GM12865 (cell line): ENCODE measurements around the gene MAP4K2.

Source experiments
- DNase-seq: peaks from one replicate; pipeline ENCODE4 v3.0.0; 2010; ENCODE audit warnings: low read depth
- H3K4me3 ChIP-seq: 2 replicates; pipeline ENCODE4 v1.5.1; 2011; ENCODE audit warnings: mild to moderate bottlenecking, low read depth, low read length, control low read depth
- TF ChIP-seq, protein P1 (sequence below): IDR thresholded peaks from 2 replicates; pipeline ENCODE4 v1.5.1; 2011; ENCODE audit warnings: low read length, control low read depth, low read depth, inconsistent platforms; ENCODE audit not compliant: insufficient read depth; ENCODE audit errors: missing control alignments

The MAP4K2 gene

DNA sequence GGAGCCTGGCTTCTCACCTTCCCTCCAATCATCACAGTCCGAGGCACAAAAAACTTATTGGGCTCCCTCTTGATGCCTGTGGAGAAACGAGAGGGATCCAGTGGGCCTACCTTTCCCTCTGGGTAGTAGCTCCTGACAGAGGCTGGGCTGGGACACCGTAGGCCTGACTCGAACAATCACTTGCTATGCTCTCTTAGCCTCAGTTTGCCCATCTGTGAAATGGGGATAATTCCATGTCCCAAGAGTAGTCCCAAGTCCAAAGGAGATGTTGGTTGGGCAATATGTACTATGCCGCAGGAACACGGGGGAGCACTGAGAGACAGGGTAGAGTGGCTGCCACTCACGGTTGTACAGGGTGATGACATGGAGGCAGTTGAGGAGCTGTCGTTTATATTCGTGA, 51.4 kb downstream of the MAP4K2 start:
- H3K4me3 ChIP-seq: no peak overlapping the region
- TF ChIP-seq, protein P1, sequence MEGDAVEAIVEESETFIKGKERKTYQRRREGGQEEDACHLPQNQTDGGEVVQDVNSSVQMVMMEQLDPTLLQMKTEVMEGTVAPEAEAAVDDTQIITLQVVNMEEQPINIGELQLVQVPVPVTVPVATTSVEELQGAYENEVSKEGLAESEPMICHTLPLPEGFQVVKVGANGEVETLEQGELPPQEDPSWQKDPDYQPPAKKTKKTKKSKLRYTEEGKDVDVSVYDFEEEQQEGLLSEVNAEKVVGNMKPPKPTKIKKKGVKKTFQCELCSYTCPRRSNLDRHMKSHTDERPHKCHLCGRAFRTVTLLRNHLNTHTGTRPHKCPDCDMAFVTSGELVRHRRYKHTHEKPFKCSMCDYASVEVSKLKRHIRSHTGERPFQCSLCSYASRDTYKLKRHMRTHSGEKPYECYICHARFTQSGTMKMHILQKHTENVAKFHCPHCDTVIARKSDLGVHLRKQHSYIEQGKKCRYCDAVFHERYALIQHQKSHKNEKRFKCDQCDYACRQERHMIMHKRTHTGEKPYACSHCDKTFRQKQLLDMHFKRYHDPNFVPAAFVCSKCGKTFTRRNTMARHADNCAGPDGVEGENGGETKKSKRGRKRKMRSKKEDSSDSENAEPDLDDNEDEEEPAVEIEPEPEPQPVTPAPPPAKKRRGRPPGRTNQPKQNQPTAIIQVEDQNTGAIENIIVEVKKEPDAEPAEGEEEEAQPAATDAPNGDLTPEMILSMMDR: no peak
- DNase-seq: no peak

DNA sequence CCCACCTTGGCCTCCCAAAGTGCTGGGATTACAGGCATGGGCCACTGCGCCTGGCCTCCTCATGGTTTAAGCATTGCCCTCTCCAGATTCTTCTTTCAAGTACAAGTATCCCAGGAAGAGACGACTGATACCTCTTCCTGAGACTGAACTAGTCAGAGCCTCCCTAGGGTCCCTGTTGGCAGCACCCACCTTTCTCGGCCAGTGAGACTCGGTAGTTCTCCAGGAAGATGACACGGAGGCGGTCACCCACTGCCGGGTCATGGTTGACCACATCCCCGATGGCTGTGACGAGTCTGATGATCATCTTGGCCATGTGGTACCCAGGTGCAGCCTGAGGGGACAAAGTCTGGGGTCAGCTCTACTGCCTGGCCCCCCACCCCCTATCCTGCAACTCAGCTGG, 51.9 kb downstream of the MAP4K2 start:
- TF ChIP-seq, protein P1: no peak
- H3K4me3 ChIP-seq: no peak overlapping the region
- no peak for DNase-seq

DNA sequence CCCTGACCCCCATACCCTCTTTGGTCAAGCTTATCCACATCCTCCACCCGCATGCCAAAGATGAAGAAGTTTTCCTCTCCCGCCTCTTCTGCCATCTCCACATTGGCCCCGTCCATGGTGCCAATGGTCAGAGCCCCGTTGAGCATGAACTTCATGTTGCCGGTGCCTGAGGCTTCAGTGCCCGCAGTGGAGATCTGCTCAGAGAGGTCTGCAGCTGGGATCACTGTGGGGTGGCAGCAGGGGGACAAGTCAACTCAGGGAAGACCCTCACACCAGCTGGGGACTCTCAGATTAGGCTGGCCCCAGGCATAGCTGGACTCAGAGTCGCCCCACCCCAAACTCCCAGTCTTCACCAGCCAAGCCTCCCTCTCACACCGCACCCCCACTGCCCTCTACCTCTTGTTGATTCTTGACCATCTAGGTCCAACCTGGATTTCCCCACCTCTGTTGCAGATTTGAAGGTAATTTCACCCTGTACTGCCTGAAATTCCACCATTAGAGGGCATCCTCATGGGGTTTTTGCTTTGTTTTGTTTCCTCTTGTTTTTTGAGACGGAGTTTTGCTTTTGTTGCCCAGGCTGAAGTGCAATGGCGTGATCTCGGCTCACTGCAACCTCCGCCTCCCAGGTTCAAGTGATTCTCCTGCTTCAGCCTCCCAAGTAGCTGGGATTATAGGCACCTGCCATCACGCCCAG, 52.5 kb downstream of the MAP4K2 start:
- no peak overlapping the region for H3K4me3 ChIP-seq
- TF ChIP-seq, protein P1: no peak
- no peak for DNase-seq

DNA sequence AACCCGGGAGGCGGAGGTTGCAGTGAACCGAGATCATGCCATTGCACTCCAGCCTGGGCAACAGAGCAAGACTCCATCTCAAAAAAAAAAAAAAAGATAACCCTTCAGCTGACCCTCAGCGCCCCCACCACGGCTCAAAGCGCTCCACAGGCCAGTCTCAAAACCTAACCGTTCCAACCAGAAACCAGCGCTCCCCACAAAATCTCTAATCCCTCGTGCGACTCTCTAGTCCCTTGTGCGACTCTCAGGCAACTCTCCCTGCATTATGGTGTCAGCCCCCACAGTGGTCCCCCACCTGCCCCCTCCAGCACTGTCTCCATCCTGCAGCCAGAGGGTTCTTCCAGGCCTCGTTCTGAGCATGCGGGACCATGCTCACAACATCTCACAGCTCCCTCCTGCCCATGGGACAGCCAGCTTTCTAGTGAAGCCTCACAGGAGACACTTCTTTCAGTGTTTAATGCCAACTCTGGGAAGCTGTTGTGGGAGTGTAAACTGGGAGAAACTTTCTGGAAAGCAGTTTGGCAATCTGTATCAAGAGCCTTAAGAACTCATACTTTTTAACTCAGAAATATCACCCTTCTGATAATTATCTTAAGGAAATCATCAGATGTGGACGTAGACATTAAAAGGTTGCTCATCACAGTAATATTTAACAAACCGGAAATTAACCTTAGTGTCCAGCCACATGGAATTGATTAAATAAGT, 54.9 kb downstream of the MAP4K2 start:
- no peak overlapping the region for H3K4me3 ChIP-seq
- TF ChIP-seq, protein P1: no peak
- no peak for DNase-seq

DNA sequence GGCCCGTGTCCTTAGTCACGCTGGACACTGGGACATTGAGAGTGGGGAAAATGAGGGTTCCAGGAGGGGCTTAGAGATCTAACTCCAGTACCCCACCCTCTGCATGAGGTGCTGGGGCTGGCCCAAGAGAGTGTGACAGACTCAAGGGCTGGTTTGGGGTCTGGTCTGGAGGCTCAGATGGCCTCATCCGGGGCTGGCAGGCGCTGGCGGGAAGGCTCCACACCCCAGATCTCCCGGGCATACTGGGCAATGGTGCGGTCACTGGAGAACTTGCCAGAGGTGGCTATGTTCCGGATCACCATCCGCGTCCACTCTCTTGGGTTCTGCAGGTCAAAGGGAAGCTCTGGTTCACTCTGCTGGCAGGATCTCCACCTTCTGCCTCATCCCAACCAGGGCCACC, 56.5 kb downstream of the MAP4K2 start:
- no peak for DNase-seq
- H3K4me3 ChIP-seq: no peak overlapping the region
- TF ChIP-seq, protein P1: no peak

DNA sequence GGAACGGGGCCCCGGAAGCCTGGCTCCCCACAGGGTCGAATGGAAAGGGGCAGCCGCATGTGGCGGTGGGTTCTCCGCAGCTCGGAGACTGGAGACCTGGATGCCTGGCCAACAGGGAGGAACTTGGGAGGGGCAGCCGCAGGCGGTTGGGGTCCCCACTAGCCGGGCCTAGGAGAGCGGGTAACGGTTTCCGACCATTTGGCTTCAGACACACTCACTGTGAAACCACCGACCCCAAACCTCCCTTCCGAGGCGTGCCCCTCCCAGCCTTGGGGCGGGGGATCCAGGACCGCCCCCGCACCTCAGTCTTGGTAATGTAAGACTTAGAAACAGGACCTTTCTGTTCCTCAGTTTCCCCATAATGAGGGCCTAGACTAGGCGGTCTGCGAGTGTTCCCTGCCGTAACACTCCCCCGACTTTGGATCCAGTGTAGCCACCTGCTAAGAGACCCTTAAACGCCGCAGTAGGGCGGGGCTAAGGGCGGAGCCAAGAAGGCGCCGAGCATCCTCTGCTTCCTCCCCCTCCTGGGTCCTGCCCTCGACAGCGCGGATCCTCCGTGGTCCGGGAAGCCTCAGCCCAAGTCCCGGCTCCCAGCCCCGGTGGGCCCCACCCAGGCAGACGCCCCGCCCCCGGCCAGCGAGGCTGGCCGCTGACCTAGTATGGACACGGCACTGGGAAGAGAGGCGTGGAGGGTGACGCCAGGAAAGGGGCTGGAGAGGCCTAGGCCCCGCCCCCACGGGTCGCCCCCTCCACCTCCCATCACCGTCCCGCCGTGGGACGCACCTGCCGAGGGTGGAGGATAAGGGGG, 57.3 kb downstream of the MAP4K2 start:
- DNase-seq: peak; percentile 68
- H3K4me3 ChIP-seq: peak overlapping the region; percentile 56
- TF ChIP-seq, protein P1: no peak
